Measurements from ENCODE around the gene RRM2. TPM values are rescaled to one million over a fixed set of nuclear protein-coding genes. Genes with fewer than 3 reads are reported as not detected.
A peak's percentile ranks its signal among the peaks of the same experiment; 100 is the strongest.

Gene RRM2
- total RNA-seq, 1 donor from 2014 or later, result 328 TPM

DNA sequence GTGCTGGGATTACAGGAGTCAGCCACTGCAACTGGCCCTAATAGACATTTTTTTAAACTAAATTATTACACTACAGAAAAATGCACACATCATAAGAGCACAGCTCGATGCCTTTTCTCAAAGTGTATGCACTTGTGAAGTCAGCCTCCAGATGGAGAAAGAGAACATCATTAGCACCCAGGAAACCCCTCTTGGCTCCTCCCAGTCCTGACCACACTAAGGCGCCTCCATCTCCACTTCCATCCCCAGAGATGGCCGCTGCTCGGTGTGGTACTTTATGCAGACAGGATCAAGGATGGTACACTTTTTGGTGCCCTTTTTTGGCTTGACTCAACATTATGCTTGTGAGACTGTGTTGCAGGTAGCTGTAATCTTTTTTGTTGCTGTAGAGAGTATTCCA, 34.8 kb downstream of the RRM2 start:
- intact Hi-C loops (cut with micrococcal nuclease), result no loop called here
- Mint-ChIP-seq H3K27ac (no peak overlapping the region), H3K27me3 (ENCODE audit: insufficient read depth) (no peaks in the 10 kb centered on the region), H3K4me3 (no peak overlapping the region), H3K4me1 (ENCODE audit: low read depth) (peaks cover 9% of the 10 kb centered on the region), H3K36me3 (ENCODE audit: low read depth) (peaks cover 20% of the 10 kb centered on the region), H3K9me3 (no peaks in the 10 kb centered on the region)
- no peak for DNase-seq (ENCODE audit: low spot score)

DNA sequence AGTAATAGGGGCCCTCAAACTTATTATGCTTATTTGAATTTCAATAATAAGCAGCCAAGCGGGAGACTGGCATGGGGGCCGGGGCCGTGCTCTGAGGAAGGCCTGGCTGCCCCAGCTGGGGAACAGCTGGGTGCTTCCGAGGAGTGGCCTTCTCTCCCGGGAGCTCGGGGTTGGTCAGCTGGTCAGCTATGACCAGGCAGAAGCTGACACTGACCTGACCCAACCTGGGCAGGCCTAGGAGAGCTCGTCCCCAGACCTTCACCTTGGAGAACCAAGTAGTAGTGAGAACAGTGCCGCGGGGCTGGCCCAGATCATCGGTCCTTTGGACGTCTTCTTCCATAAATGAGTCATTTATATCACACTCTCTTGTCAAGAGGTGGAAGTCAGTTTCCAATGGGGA, 36.1 kb downstream of the RRM2 start:
- Mint-ChIP-seq H3K4me3 (no peak overlapping the region), H3K4me1 (ENCODE audit: low read depth) (peaks cover 10% of the 10 kb centered on the region), H3K27ac (peak overlapping the region; percentile 61), H3K36me3 (ENCODE audit: low read depth) (peaks cover 19% of the 10 kb centered on the region), H3K27me3 (ENCODE audit: insufficient read depth) (no peaks in the 10 kb centered on the region), H3K9me3 (no peaks in the 10 kb centered on the region)
- DNase-seq (ENCODE audit: low spot score), result no peak
- intact Hi-C loops (cut with micrococcal nuclease), result no loop called here

DNA sequence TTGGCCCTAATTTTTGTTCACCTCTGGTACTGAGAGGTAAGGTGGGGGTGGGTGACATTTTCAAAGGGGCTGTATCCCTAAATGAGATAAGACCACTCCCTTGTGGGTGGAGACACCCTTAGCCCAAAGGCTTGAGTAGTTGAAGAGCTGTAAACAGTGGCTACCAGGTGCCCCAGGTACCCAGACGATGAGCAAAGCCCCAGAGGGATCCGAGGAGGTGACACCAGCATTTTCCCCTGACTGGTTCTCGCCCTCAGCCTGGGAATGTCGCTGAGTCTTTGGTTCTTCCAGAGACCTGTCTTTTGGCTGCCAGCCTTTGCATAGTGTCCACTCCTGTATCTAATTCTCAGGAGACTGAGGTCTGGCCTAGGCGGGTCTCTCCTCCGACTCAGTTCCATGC, 36.5 kb downstream of the RRM2 start:
- Mint-ChIP-seq H3K4me3 (no peak overlapping the region), H3K36me3 (ENCODE audit: low read depth) (peaks cover 20% of the 10 kb centered on the region), H3K27ac (peak overlapping the region; percentile 67), H3K4me1 (ENCODE audit: low read depth) (peaks cover 14% of the 10 kb centered on the region), H3K27me3 (ENCODE audit: insufficient read depth) (no peaks in the 10 kb centered on the region), H3K9me3 (no peaks in the 10 kb centered on the region)
- DNase-seq (ENCODE audit: low spot score), result no peak
- intact Hi-C loops (cut with micrococcal nuclease), result no loop called here

- DNase-seq (ENCODE audit: low spot score), result no peak
- Mint-ChIP-seq H3K36me3 (ENCODE audit: low read depth) (peaks cover 24% of the 10 kb centered on the region), H3K27ac (peak overlapping the region; percentile 67)
Observed at GRCh38 chr2:10159581-10160131, 37.1 kb downstream of the RRM2 start.

GRCh38 chr2:10160203-10160955, 37.8 kb downstream of the RRM2 start:
- intact Hi-C loops (cut with micrococcal nuclease), result no loop called here
- peaks cover 24% of the 10 kb centered on the region for H3K36me3 Mint-ChIP-seq (ENCODE audit: low read depth)
- peaks cover 14% of the 10 kb centered on the region for H3K4me1 Mint-ChIP-seq (ENCODE audit: low read depth)
- peak overlapping the region; percentile 48 for H3K27ac Mint-ChIP-seq
- no peaks in the 10 kb centered on the region for H3K27me3 Mint-ChIP-seq (ENCODE audit: insufficient read depth)
- DNase-seq (ENCODE audit: low spot score), result no peak
- H3K4me3 Mint-ChIP-seq, result peak overlapping the region; percentile 2
- no peaks in the 10 kb centered on the region for H3K9me3 Mint-ChIP-seq

More at GRCh38 chr2:10159581-10160131, 37.1 kb downstream of the RRM2 start:
- Mint-ChIP-seq H3K4me1 (ENCODE audit: low read depth) (peaks cover 14% of the 10 kb centered on the region), H3K27me3 (ENCODE audit: insufficient read depth) (no peaks in the 10 kb centered on the region), H3K9me3 (no peaks in the 10 kb centered on the region), H3K4me3 (peak overlapping the region; percentile 2)
- intact Hi-C loops (cut with micrococcal nuclease), result no loop called here

DNA sequence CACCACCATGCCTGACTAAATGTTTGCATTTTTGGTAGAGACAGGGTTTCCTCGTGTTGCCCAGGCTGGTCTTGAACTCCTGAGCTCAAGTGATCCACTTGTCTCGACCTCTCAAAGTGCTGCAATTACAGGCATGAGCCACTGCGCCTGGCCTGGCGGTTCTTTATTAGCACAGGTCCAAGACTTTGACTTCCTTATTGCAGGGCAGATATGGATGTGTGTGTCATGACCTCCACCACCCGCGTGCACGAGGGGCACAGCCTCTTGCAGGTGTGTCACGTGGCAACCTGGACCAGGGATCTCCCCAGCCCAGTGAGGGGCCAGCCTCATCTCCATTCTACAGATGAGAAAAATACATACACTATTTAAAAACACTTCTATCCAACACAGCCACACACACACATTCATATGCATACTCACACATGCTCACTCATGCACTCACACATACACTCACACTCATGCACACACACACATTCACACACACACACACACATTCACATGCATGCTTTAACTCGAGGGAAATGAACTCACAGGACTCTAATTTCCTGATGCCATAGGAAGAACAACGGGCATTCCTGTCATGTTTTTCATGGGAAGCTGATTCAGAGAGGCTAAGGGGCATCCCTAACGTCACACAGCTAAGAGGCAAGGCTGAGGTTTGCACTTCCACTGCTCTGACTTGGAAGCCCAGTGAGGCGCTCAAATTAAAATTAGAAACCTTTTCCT, 38.8 kb downstream of the RRM2 start:
- H3K9me3 Mint-ChIP-seq, result no peaks in the 10 kb centered on the region
- no peaks in the 10 kb centered on the region for H3K27me3 Mint-ChIP-seq (ENCODE audit: insufficient read depth)
- H3K4me3 Mint-ChIP-seq, result no peak overlapping the region
- H3K4me1 Mint-ChIP-seq (ENCODE audit: low read depth), result peaks cover 14% of the 10 kb centered on the region
- intact Hi-C loops (cut with micrococcal nuclease), result no loop called here
- no peak overlapping the region for H3K27ac Mint-ChIP-seq
- DNase-seq (ENCODE audit: low spot score), result no peak
- peaks cover 24% of the 10 kb centered on the region for H3K36me3 Mint-ChIP-seq (ENCODE audit: low read depth)

DNA sequence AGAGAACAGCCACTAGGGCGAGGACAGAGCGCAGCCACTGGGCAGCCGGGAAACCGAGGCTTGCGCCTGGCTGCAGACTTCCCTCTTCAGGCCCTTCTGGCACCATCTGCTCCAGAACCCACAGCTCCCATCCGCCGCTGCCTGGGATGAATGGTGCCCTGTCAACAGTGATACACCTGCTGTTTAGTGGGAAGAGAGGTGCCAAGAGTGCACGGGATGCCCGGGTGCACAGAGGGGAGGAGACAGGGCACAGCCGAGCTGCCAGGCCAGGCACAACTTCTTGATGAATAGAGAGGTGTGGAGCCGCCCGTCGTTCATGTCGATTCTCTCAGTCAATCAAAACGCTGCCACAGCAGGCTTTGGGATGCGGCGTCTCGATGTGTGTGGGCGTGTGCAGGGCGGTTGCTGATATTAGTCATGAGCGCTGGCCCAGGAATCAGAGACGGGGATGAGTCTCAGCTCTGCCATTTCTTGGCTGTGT, 39.5 kb downstream of the RRM2 start:
- Mint-ChIP-seq H3K36me3 (ENCODE audit: low read depth) (peaks cover 24% of the 10 kb centered on the region), H3K27me3 (ENCODE audit: insufficient read depth) (no peaks in the 10 kb centered on the region), H3K27ac (no peak overlapping the region), H3K9me3 (no peaks in the 10 kb centered on the region), H3K4me1 (ENCODE audit: low read depth) (peaks cover 14% of the 10 kb centered on the region), H3K4me3 (no peak overlapping the region)
- intact Hi-C loops (cut with micrococcal nuclease), result no loop called here
- DNase-seq (ENCODE audit: low spot score), result no peak

DNA sequence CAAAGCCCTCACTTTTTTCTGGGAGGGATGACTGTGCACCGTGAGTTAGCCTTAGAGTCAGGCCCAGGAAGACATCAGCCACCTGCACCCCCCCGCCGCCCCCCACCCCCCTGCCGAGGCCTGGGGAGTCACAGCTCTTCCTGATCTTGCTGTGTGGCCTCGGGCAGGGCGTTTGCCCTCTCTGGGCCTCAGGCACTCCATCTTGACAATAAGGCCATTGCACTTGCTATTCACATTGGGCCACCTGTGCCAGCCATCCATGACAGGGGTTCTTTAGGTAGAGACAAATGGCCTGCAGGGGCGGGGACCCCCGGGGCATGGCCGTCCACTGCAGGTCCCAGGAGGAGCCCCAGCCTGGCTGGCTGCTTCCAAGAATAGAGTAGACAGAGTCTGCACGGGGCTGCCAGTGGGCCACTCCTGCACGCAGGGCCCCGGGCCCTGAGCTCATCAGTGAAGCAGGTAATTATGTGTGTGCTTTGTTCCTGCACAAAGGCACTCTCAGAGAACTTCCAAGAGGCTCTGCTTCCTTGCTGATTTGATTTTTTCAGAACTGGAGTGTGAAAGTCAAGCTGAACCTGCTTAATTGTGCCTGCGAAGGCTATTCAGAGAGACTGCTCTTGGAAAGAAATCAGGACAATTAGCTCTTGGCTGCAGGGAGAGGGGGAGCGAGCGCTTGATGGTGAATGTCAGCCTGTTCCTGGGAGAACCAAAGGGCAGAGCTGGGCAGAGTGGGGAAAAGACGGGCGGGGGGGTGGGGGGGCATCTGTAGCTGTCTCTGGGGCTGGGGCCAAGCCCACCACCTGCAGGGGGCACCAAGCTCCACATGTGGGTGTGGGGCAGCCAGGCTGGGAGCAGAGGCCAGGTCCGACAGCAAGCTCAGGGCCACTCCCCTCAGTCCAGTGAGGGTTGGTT, 40.3 kb downstream of the RRM2 start:
- Mint-ChIP-seq H3K27ac (no peak overlapping the region), H3K4me3 (no peak overlapping the region), H3K36me3 (ENCODE audit: low read depth) (peaks cover 24% of the 10 kb centered on the region), H3K4me1 (ENCODE audit: low read depth) (peaks cover 14% of the 10 kb centered on the region), H3K9me3 (no peaks in the 10 kb centered on the region), H3K27me3 (ENCODE audit: insufficient read depth) (no peaks in the 10 kb centered on the region)
- DNase-seq (ENCODE audit: low spot score), result no peak
- intact Hi-C loops (cut with micrococcal nuclease), result no loop called here

DNA sequence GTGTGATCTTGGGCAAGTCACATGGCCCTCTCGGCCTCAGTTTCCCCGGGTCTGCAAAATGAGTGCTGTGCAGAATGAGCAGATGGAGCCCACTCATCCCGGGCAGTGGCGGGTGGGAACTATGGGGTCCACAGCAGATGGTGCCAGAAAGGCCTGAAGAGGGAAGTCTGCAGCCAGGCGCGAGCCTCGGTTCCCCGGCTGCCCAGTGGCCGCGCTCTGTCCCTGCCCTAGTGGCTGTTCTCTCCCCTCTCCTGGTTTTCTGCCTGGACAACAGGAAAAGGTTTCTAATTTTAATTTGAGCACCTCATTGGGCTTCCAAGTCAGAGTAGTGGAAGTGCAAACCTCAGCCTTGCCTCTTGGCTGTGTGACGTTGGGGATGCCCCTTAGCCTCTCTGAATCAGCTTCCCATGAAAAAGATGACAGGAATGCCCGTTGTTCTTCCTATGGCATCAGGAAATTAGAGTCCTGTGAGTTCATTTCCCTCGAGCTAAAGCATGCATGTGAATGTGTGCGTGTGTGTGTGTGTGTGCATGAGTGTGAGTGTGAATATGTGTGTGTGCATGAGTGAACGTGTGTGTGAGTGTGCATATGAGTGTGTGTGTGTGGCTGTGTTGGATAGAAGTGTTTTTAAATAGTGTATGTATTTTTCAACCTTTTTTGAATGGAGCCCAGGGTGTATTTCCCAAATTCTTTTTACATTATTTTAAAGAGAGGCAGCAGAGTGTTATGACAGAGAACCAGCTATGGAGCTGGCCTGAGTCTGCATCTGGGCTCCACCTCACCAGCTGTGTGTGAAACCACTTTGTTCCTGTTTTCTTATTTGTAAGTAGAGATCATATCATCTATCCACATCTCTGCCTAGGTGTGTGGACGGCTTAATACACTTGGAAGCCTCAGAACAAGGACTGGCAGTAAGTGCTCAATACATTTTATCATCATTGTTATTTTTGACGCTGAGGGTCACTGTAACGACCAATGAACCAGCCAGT, 41.3 kb downstream of the RRM2 start:
- H3K27ac Mint-ChIP-seq, result no peak overlapping the region
- peaks cover 24% of the 10 kb centered on the region for H3K36me3 Mint-ChIP-seq (ENCODE audit: low read depth)
- H3K27me3 Mint-ChIP-seq (ENCODE audit: insufficient read depth), result no peaks in the 10 kb centered on the region

DNA sequence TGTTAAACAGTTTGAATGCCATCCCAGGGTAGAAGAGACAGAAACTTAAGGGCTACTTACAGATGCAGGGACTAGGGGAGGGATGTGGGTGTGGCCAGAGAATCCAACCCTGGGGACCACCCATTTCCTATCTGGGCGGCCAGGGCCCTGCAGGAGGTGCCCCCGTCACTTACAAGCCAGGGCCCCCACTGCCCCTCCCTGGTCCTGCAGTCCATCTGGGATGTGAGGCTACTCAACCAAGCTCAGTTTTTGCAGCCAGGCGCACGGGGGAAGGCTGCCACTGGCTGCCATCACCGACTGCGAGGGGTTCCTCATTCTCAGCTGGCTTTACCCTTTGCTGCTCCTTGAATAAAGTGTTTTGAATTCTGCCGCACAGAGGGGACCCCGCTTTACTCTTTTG, 42.1 kb downstream of the RRM2 start:
- Mint-ChIP-seq H3K4me1 (ENCODE audit: low read depth) (peaks cover 5% of the 10 kb centered on the region), H3K4me3 (no peak overlapping the region), H3K36me3 (ENCODE audit: low read depth) (peaks cover 21% of the 10 kb centered on the region), H3K27me3 (ENCODE audit: insufficient read depth) (no peaks in the 10 kb centered on the region), H3K9me3 (no peaks in the 10 kb centered on the region), H3K27ac (no peak overlapping the region)
- intact Hi-C loops (cut with micrococcal nuclease), result no loop called here
- no peak for DNase-seq (ENCODE audit: low spot score)

More for the DNA sequence above, 41.3 kb downstream of the RRM2 start:
- no peak overlapping the region for H3K4me3 Mint-ChIP-seq
- DNase-seq (ENCODE audit: low spot score), result no peak
- no peaks in the 10 kb centered on the region for H3K9me3 Mint-ChIP-seq
- peaks cover 13% of the 10 kb centered on the region for H3K4me1 Mint-ChIP-seq (ENCODE audit: low read depth)
- intact Hi-C loops (cut with micrococcal nuclease), result no loop called here

DNA sequence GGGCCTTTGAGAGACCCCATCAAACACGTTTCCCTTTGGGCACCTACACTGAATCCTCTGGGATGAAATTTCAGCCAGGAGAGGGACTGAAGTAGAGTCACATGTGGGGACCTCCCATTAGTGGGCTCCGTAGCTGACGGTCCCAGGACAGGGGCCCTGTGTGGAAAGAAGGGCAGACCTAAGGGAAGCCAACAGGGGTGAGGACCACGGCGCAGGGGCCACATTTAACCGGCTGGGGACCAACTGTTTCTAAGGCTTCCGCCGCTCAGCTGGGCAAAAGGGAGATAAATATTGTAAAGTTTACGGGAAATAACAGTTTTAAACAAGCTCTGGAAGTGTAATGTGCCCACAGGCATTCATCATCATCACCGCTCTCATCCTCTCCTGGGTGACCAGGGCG, 42.7 kb downstream of the RRM2 start:
- Mint-ChIP-seq H3K36me3 (ENCODE audit: low read depth) (peaks cover 20% of the 10 kb centered on the region), H3K4me1 (ENCODE audit: low read depth) (peaks cover 5% of the 10 kb centered on the region), H3K27ac (no peak overlapping the region), H3K9me3 (no peaks in the 10 kb centered on the region), H3K27me3 (ENCODE audit: insufficient read depth) (no peaks in the 10 kb centered on the region), H3K4me3 (no peak overlapping the region)
- DNase-seq (ENCODE audit: low spot score), result no peak
- intact Hi-C loops (cut with micrococcal nuclease), result no loop called here

Data from activated T-helper 1 cell treated with anti-CD3 and anti-CD28 coated beads, Interleukin-12 subunit alpha, Interleukin-12 subunit beta, Interleukin-2, Interleukin-4 antibody, amounts not matched to agents 30 ng/mL and 10 ng/mL and 1 ng/mL, durations not matched to agents 14 hours and 24 hours and 36 hours (primary cell).